ENCODE measurements around the gene SNRNP200. TPM values are rescaled to one million over a fixed set of nuclear protein-coding genes. Genes with fewer than 3 reads are reported as not detected.
A peak's percentile ranks its signal among the peaks of the same experiment; 100 is the strongest.

The SNRNP200 gene
- polyA plus RNA-seq, 2 of the 4 experiments (the other 2 are of a cell fraction): 118 to 202 TPM

DNA sequence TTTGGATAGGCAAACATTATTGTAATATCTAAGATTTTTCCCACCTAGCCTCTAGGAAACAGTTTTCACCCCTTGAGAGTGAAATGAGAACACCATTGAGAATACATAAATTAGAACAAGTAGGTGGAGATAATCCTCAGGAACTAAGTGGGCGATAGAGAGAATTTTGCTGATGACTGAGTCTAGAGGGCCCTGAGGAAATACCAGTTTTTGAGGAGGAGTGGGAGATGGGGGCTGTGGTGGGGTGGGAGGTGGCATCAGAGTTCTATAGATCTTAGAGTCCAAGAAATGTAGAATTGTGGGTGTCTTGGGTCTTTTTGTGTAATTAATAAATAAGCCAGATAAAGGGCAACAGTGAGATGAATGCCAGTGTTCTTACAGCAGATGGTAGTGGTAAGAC, 42.0 kb upstream of the SNRNP200 start:
- Histone ChIP-seq H3K4me3 (no peak overlapping the region), H3K9me3 (no peaks in the 10 kb centered on the region), H3K4me2 (no peak overlapping the region), H3K4me1 (peaks cover 3% of the 10 kb centered on the region), H3K27ac (no peak overlapping the region)
- no peak for FAIRE-seq
- no peak for TF ChIP-seq NFE2L2 (conservative IDR thresholded peaks at IDR 0.05; ENCODE audit: low read length)
- TF ChIP-seq SREBF2 (IDR thresholded peaks at IDR 0.05): no peak
- TF ChIP-seq SMC3 (IDR thresholded peaks at IDR 0.05): no peak
- TF ChIP-seq MYC (IDR thresholded peaks at IDR 0.05; ENCODE audit: borderline replicate concordance, low read length): no peak
- TF ChIP-seq HOXB13 (CRISPR knock-in tag; IDR thresholded peaks at IDR 0.05; ENCODE audit: low read depth): no peak
- TF ChIP-seq CBX2 (IDR thresholded peaks at IDR 0.05; ENCODE audit: borderline replicate concordance, low read depth): no peak
- TF ChIP-seq FOSL2 (IDR thresholded peaks at IDR 0.05): no peak
- no peak for TF ChIP-seq FOSL2 (CRISPR knock-in tag; IDR thresholded peaks at IDR 0.05)
- TF ChIP-seq ZNF302 (CRISPR knock-in tag; IDR thresholded peaks at IDR 0.05): no peak
- TF ChIP-seq PBX3 (IDR thresholded peaks at IDR 0.05): no peak
- TF ChIP-seq, protein P1, sequence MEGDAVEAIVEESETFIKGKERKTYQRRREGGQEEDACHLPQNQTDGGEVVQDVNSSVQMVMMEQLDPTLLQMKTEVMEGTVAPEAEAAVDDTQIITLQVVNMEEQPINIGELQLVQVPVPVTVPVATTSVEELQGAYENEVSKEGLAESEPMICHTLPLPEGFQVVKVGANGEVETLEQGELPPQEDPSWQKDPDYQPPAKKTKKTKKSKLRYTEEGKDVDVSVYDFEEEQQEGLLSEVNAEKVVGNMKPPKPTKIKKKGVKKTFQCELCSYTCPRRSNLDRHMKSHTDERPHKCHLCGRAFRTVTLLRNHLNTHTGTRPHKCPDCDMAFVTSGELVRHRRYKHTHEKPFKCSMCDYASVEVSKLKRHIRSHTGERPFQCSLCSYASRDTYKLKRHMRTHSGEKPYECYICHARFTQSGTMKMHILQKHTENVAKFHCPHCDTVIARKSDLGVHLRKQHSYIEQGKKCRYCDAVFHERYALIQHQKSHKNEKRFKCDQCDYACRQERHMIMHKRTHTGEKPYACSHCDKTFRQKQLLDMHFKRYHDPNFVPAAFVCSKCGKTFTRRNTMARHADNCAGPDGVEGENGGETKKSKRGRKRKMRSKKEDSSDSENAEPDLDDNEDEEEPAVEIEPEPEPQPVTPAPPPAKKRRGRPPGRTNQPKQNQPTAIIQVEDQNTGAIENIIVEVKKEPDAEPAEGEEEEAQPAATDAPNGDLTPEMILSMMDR (IDR thresholded peaks at IDR 0.05): no peak
- no peak for TF ChIP-seq ESRRA (IDR thresholded peaks at IDR 0.05; ENCODE audit: borderline replicate concordance, low read length)
- TF ChIP-seq CHD4 (IDR thresholded peaks at IDR 0.05; ENCODE audit: borderline replicate concordance): no peak
- no peak for TF ChIP-seq JUN (IDR thresholded peaks at IDR 0.05)
- no peak for TF ChIP-seq RFX5 (IDR thresholded peaks at IDR 0.05)
- ChIA-PET CTCF (interaction anchor here (0.7 to 4.1 kb wide), 2 partner anchors 9 to 162 kb away, joined by 4 to 16 read pairs; no protein-coding TSS in a partner anchor), POLR2A (no interaction called here)
- ATAC-seq: no peak
- no peak for DNase-seq (ENCODE audit: low read depth in 1 of 2, low spot score in 1 of 2)
- WGBS (ENCODE audit: missing lambda C conversion rate): 100% methylated on average over 1 of the region's 1 CpG

DNA sequence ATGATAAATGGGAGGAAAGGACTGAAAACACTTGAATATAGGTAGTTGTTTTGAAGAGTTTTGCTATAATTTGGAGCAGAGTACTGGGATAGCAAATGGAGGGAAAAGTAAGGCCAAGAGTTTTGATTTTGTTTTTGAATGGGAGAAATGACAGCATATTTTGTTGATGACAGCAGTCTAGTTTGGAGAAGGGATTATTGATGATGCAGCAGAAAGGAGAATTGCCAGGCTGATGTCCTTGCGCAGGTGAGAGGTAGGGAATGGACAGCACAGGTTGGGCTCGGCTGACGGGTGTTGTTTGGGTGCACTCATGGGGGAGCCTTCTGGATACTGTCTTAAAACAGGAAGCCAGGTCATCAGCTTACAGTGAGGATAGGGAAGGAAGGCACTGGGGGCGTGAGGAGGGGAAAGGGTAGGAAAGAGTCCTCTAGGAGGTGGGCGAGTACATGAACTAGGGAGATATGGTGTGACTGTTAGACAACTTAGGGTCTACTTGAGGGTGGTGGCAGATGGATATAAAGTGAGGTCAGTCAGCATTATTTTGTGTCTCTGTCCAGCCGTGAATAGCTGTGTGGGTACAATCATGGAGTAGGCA, 40.6 kb upstream of the SNRNP200 start:
- no peak overlapping the region for H3K27ac ChIP-seq
- peaks cover 17% of the 10 kb centered on the region for H3K4me1 ChIP-seq
- no peak overlapping the region for H3K4me3 ChIP-seq
- no peak overlapping the region for H3K4me2 ChIP-seq
- TF ChIP-seq MAFK (IDR thresholded peaks at IDR 0.05; ENCODE audit: partially characterized antibody) (peak; percentile 81), KDM5A (IDR thresholded peaks at IDR 0.05) (no peak), MAX (IDR thresholded peaks at IDR 0.05) (no peak)
- no peak for DNase-seq (ENCODE audit: low read depth in 1 of 2, low spot score in 1 of 2)
- ChIA-PET POLR2A (interaction anchor here (2.1 kb wide), 1 partner anchor 10 kb away, joined by 6 read pairs; the partner anchor contains the start of gene NCAPH), CTCF (interaction anchor here (0.8 to 4.1 kb wide), 5 partner anchors 8 to 164 kb away, joined by 3 to 16 read pairs (median 4); no protein-coding TSS in a partner anchor)
- WGBS (ENCODE audit: missing lambda C conversion rate): 96% methylated on average over 6 of the region's 6 CpGs
- no peak for FAIRE-seq
- H3K9me3 ChIP-seq: no peaks in the 10 kb centered on the region
- no peak for ATAC-seq

DNA sequence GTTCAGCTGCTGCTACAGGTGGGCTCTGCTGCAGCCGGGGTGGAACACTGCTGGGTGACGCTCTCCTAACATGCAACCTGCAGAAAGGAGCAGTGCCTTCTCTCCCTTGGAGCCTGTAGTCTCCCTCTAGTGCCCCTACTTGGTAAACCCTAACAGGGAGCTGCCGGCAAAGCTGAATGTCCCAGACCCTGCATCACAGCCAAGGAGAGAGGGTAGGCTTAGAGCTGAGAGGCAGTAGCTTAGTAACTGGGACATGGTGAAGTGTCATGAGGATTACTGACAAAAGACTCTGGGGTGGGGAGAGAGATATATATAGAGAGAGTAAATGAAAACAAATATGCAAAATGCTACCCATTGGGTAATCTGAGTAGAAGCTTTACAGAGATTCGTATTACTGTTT, 40.1 kb upstream of the SNRNP200 start:
- TF ChIP-seq EP300 (IDR thresholded peaks at IDR 0.05) (no peak), RAD21 (conservative IDR thresholded peaks at IDR 0.05 in 1 of 2, IDR thresholded peaks at IDR 0.05 in 1 of 2) (peak in 1 of 2 experiments; percentile 8; a peak in 1 of 5 replicates), HEYL (CRISPR knock-in tag; IDR thresholded peaks at IDR 0.05) (no peak)
- Histone ChIP-seq H3K4me3 (no peak overlapping the region), H3K4me2 (no peak overlapping the region), H3K27ac (no peak overlapping the region), H3K9me3 (no peaks in the 10 kb centered on the region), H3K4me1 (peaks cover 23% of the 10 kb centered on the region)
- ChIA-PET POLR2A (interaction anchor here (2.1 kb wide), 1 partner anchor 9 kb away, joined by 6 read pairs; the partner anchor contains the start of gene NCAPH), CTCF (interaction anchor here (0.8 to 4.1 kb wide), 5 partner anchors 9 to 164 kb away, joined by 3 to 16 read pairs (median 4); no protein-coding TSS in a partner anchor)
- ATAC-seq: peak; percentile 58 to 70; a peak in 4 of 6 replicates
- WGBS (ENCODE audit: missing lambda C conversion rate): 83% methylated on average over 3 of the region's 4 CpGs
- peak in 1 of 2 experiments; percentile 21 for DNase-seq (ENCODE audit: low read depth in 1 of 2, low spot score in 1 of 2)
- no peak for FAIRE-seq

Data from A549 (cell line).